Measurements from ENCODE around the gene PEX14. TPM values are rescaled to one million over a fixed set of nuclear protein-coding genes. Genes with fewer than 3 reads are reported as not detected.

The PEX14 gene, protein sequence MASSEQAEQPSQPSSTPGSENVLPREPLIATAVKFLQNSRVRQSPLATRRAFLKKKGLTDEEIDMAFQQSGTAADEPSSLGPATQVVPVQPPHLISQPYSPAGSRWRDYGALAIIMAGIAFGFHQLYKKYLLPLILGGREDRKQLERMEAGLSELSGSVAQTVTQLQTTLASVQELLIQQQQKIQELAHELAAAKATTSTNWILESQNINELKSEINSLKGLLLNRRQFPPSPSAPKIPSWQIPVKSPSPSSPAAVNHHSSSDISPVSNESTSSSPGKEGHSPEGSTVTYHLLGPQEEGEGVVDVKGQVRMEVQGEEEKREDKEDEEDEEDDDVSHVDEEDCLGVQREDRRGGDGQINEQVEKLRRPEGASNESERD
- polyA plus RNA-seq (2012; ENCODE audit: insufficient read length, low read depth), result 37.2 TPM

DNA sequence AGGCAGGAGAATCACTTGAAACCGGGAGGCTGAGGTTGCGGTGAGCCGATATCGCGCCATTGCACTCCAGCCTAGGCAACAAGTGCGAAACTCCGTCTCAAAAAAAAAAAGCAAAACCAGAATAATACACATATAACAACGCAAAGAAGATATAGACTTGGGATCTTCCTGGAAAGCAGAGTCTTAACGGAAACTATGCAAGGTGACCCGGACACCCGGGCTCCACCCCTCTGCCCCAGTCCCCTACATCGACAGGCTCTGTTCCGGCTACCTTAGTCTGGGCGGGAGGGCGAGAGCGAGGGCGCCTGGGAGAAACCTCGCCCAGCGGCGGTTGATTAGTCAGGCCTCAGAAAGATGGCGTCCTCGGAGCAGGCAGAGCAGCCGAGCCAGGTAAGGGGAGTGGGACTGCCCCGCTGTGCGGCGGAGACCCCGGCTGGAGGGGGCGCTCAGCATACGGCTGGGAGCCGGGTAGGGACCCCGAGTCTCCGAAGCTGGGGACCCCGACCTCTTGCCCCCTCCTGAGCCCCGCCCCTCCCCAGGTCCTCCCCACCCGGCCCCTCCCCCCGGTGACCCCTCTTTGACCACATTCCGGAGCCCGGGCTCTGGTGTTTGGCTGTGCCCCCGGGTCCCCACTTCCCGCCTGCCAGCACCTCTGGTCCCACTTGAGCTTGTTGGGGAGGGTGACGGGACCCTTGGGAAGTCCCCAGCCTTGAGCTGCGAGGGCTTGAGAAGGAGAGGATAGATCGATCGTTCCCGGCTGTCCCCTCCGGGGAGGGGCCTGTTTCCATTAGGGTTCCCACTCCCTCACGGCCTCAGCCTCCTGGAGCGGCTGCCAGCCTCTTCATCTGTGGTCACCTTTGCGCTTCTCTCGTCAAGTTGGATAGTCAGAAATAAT is at the start of gene PEX14:
Gene PEX14, plus strand, starts transcription at position 338 of the 895 bp plus-strand sequence. Its CDS starts 17 bp downstream, at position 355.
- TF ChIP-seq, protein P1, sequence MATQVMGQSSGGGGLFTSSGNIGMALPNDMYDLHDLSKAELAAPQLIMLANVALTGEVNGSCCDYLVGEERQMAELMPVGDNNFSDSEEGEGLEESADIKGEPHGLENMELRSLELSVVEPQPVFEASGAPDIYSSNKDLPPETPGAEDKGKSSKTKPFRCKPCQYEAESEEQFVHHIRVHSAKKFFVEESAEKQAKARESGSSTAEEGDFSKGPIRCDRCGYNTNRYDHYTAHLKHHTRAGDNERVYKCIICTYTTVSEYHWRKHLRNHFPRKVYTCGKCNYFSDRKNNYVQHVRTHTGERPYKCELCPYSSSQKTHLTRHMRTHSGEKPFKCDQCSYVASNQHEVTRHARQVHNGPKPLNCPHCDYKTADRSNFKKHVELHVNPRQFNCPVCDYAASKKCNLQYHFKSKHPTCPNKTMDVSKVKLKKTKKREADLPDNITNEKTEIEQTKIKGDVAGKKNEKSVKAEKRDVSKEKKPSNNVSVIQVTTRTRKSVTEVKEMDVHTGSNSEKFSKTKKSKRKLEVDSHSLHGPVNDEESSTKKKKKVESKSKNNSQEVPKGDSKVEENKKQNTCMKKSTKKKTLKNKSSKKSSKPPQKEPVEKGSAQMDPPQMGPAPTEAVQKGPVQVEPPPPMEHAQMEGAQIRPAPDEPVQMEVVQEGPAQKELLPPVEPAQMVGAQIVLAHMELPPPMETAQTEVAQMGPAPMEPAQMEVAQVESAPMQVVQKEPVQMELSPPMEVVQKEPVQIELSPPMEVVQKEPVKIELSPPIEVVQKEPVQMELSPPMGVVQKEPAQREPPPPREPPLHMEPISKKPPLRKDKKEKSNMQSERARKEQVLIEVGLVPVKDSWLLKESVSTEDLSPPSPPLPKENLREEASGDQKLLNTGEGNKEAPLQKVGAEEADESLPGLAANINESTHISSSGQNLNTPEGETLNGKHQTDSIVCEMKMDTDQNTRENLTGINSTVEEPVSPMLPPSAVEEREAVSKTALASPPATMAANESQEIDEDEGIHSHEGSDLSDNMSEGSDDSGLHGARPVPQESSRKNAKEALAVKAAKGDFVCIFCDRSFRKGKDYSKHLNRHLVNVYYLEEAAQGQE (IDR thresholded peaks at IDR 0.05; ENCODE audit: insufficient read depth in 1 of 2, low read depth in 2 of 2, low read length in 2 of 2), result peak in 1 of 2 experiments; percentile 27; a peak in 2 of 4 replicates
- TF ChIP-seq FOXP2 (optimal IDR thresholded peaks at IDR 0.05; ENCODE audit: borderline replicate concordance, extremely low read depth, extremely low read length, insufficient read depth), result peak; percentile 58
- TF ChIP-seq SIN3A (IDR thresholded peaks at IDR 0.05; ENCODE audit: borderline replicate concordance, insufficient read depth, low read length), result no peak
- TF ChIP-seq POLR2AphosphoS5 (IDR thresholded peaks at IDR 0.05; ENCODE audit: low read depth, low read length), result peak; percentile 79; the same call in 1 of the 2 replicates
- peak; percentile 88 for TF ChIP-seq TAF1 (IDR thresholded peaks at IDR 0.05; ENCODE audit: borderline replicate concordance, insufficient read depth, low read length)

DNA sequence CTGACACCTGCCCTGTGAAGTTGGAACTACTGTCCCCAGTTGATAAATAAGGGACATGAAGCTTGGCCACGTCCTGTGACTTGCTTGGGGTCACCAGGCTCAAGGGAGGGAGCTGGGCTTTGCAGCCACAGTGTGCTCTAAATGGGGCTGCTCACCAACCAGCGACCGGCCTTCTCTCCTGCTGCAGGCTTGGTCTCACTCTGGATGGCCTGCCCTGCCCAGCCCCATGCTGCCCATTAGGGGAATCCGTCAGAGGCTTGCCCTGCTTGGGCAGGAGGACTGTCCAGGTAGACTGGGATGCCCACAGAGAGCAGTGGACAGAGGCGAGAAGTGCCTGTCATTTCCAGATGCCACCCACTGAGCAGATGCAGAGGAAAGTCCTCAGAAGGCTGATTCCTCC is 45.8 kb upstream of the PEX14 start:
- TF ChIP-seq, protein P1 (IDR thresholded peaks at IDR 0.05; ENCODE audit: insufficient read depth in 1 of 2, low read depth in 2 of 2, low read length in 2 of 2), result no peak
- no peak for TF ChIP-seq SIN3A (IDR thresholded peaks at IDR 0.05; ENCODE audit: borderline replicate concordance, insufficient read depth, low read length)
- no peak for TF ChIP-seq POLR2AphosphoS5 (IDR thresholded peaks at IDR 0.05; ENCODE audit: low read depth, low read length)
- TF ChIP-seq TAF1 (IDR thresholded peaks at IDR 0.05; ENCODE audit: borderline replicate concordance, insufficient read depth, low read length), result no peak
- TF ChIP-seq FOXP2 (optimal IDR thresholded peaks at IDR 0.05; ENCODE audit: borderline replicate concordance, extremely low read depth, extremely low read length, insufficient read depth), result no peak

DNA sequence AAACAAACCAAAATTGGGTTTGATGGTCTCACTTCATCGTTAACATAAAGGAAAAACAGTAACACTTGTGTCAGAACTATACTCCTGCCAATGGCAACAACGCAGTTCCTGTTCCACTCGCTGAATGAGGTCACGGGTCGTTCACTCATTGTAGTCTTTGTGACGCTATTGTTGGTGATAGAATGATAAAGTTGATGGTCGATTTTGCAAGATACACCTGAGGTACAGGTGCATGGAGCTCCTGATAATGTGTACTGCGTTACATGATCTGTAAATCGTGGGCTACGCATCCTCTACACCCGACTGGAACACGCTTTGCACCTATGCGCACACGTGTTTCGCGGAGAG is 44.9 kb upstream of the PEX14 start:
- TF ChIP-seq FOXP2 (optimal IDR thresholded peaks at IDR 0.05; ENCODE audit: borderline replicate concordance, extremely low read depth, extremely low read length, insufficient read depth), result no peak
- no peak for TF ChIP-seq TAF1 (IDR thresholded peaks at IDR 0.05; ENCODE audit: borderline replicate concordance, insufficient read depth, low read length)
- TF ChIP-seq, protein P1 (IDR thresholded peaks at IDR 0.05; ENCODE audit: insufficient read depth in 1 of 2, low read depth in 2 of 2, low read length in 2 of 2), result no peak
- TF ChIP-seq SIN3A (IDR thresholded peaks at IDR 0.05; ENCODE audit: borderline replicate concordance, insufficient read depth, low read length), result no peak

DNA sequence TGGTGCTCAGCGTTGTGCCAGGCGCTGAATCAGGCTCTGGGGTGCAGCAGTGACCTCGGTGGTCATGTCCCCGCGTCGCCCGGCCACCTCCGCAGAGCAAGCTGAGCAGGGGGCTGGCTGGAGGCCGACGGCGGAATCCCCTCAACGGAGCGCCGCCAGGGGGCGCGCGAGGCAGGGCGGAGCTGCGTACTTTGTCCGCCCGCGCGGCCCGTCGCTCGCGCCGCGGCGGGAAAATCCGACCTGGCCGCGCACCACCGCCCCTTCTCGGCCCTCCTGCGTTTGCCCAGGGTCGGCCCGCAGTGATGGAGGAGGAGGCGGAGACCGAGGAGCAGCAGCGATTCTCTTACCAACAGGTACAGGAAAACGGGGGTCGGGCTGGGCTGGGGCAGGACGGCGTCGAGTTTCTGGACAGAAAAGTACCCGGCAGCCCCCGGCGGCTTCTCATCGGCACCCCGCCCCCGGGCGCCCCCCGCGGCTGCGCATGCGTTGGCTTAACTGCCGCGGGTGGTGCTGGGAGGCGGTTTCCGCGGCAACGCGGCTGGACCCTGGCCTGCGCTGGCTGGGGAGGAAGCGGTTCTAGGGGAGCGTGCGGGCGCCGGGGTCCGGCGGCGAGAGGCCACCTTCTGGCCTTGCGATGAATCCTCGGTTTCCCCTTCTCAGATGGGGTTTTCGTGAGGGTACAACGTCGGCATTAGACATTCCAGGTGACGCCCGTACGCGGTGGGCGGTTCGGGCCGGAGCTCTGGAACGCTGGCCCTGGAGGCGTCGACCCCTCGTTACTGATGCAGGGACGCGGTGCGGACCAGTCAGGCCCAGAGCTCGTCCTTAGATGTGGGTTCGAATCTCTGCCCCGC is 44.3 kb upstream of the PEX14 start, which contains the start of gene CENPS:
Gene CENPS, plus strand, starts transcription at position 218 of the 854 bp plus-strand sequence. Its CDS starts 85 bp downstream, at position 303.
- TF ChIP-seq FOXP2 (optimal IDR thresholded peaks at IDR 0.05; ENCODE audit: borderline replicate concordance, extremely low read depth, extremely low read length, insufficient read depth) (peak; percentile 83), SIN3A (IDR thresholded peaks at IDR 0.05; ENCODE audit: borderline replicate concordance, insufficient read depth, low read length) (peak; percentile 61; the same call in 1 of the 2 replicates), POLR2AphosphoS5 (IDR thresholded peaks at IDR 0.05; ENCODE audit: low read depth, low read length) (peak; percentile 67), TAF1 (IDR thresholded peaks at IDR 0.05; ENCODE audit: borderline replicate concordance, insufficient read depth, low read length) (peak; percentile 36; the same call in 1 of the 2 replicates)
- TF ChIP-seq, protein P1 (IDR thresholded peaks at IDR 0.05; ENCODE audit: insufficient read depth in 1 of 2, low read depth in 2 of 2, low read length in 2 of 2), result 0 out of 4 replicates have a peak, but pooled peaks of 1 of the 2 experiments have one; percentile 30
